Esophagus muscularis mucosa (tissue), 4 donors: ENCODE measurements around the gene MYH14.

Experiments
- EP300 ChIP-seq: sonication (generic); formaldehyde crosslinking; IDR thresholded peaks from one replicate; pipeline ENCODE4 v1.6.1; 2017; ENCODE audit warnings: antibody characterized with exemption
- POLR2A ChIP-seq: fragments of 450-650 bp; IDR thresholded peaks from one replicate; pipeline ENCODE4 v1.6.1; 2017; ENCODE audit warnings: antibody characterized with exemption, moderate library complexity, mild to moderate bottlenecking, low read depth
- POLR2AphosphoS5 ChIP-seq, 2 donors: sonication (generic); formaldehyde crosslinking; IDR thresholded peaks; one replicate each; pipeline ENCODE4 v1.6.1; 2017; ENCODE audit warnings: antibody characterized with exemption in 2 of 2
- TF ChIP-seq, protein P1 (sequence below), 3 experiments: fragments of 200-600 bp in 2 of 3; fragments of 450-650 bp in 1 of 3; sonication (generic) in 2 of 3; IDR thresholded peaks; one replicate each; pipeline ENCODE4 v1.5.1; 2017 to 2019; ENCODE audit warnings: antibody characterized with exemption in 3 of 3, mild to moderate bottlenecking in 2 of 3, moderate library complexity in 1 of 3

GRCh38 chr19:50224986-50225747 is 21.7 kb downstream of the MYH14 start:
- TF ChIP-seq POLR2AphosphoS5 (IDR thresholded peaks at IDR 0.05) = no peak
- TF ChIP-seq, protein P1, sequence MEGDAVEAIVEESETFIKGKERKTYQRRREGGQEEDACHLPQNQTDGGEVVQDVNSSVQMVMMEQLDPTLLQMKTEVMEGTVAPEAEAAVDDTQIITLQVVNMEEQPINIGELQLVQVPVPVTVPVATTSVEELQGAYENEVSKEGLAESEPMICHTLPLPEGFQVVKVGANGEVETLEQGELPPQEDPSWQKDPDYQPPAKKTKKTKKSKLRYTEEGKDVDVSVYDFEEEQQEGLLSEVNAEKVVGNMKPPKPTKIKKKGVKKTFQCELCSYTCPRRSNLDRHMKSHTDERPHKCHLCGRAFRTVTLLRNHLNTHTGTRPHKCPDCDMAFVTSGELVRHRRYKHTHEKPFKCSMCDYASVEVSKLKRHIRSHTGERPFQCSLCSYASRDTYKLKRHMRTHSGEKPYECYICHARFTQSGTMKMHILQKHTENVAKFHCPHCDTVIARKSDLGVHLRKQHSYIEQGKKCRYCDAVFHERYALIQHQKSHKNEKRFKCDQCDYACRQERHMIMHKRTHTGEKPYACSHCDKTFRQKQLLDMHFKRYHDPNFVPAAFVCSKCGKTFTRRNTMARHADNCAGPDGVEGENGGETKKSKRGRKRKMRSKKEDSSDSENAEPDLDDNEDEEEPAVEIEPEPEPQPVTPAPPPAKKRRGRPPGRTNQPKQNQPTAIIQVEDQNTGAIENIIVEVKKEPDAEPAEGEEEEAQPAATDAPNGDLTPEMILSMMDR (IDR thresholded peaks at IDR 0.05) = no peak
- no peak for TF ChIP-seq POLR2A
- TF ChIP-seq EP300 = no peak
